Embryonic facial prominence (tissue), 1 donor: ENCODE data around the gene WFDC11.
"Not testable (repeated sequence)": the region's sequence is repeated elsewhere in the genome, so short reads cannot be mapped to it uniquely, and the experiment has no call there.

Source experiments
- DNase-seq: peaks from one replicate; pipeline ENCODE4 v3.0.0-alpha.2; 2016; ENCODE audit errors: extremely low spot score

The WFDC11 gene

GRCh38 chr20:45670139-45670538, at the start of gene WFDC11:
Gene WFDC11 (minus strand): TSS chr20:45670239. CDS start chr20:45650600, 19,639 bp downstream.
- no peak for DNase-seq

GRCh38 chr20:45716141-45716688, 46.2 kb upstream of the WFDC11 start:
- DNase-seq, result not testable (repeated sequence)

GRCh38 chr20:45704969-45705637, 35.1 kb upstream of the WFDC11 start, which contains the start of gene WFDC10B:
Gene WFDC10B (minus strand): TSS chr20:45705019. CDS start chr20:45685992, 19,027 bp downstream.
- no peak for DNase-seq

GRCh38 chr20:45701873-45702272, 31.8 kb upstream of the WFDC11 start, which contains the start of gene WFDC13:
Gene WFDC13 (plus strand): TSS chr20:45702038. CDS start chr20:45702124, 86 bp downstream.
- DNase-seq, result no peak

- no peak for DNase-seq
These were observed 31.1 kb upstream of the WFDC11 start for GRCh38 chr20:45701104-45701503.

GRCh38 chr20:45695496-45695895, 25.5 kb upstream of the WFDC11 start:
- DNase-seq, result no peak

- DNase-seq, result not testable (repeated sequence)
These were observed 23.3 kb upstream of the WFDC11 start for GRCh38 chr20:45693346-45693745.

GRCh38 chr20:45685896-45686295, 15.9 kb upstream of the WFDC11 start:
- DNase-seq, result no peak

- no peak for DNase-seq
These were observed 9.6 kb upstream of the WFDC11 start for GRCh38 chr20:45679650-45680049.

- no peak for DNase-seq
These were observed 2.7 kb upstream of the WFDC11 start for GRCh38 chr20:45672765-45673164.

GRCh38 chr20:45657038-45657437, 13.0 kb downstream of the WFDC11 start:
- not testable (repeated sequence) for DNase-seq

GRCh38 chr20:45651726-45652125, 18.3 kb downstream of the WFDC11 start:
- DNase-seq, result not testable (repeated sequence)

GRCh38 chr20:45649312-45649863, 20.7 kb downstream of the WFDC11 start:
- DNase-seq, result no peak

- DNase-seq, result no peak
These were observed 22.5 kb downstream of the WFDC11 start for GRCh38 chr20:45647441-45648050.

GRCh38 chr20:45646875-45647274, 23.2 kb downstream of the WFDC11 start:
- DNase-seq, result no peak

GRCh38 chr20:45645869-45646268, 24.2 kb downstream of the WFDC11 start:
- DNase-seq, result not testable (repeated sequence)

- not testable (repeated sequence) for DNase-seq
These were observed 29.0 kb downstream of the WFDC11 start for GRCh38 chr20:45641076-45641475.

- no peak for DNase-seq
These were observed 30.4 kb downstream of the WFDC11 start for GRCh38 chr20:45639687-45640086.

GRCh38 chr20:45636513-45636912, 33.5 kb downstream of the WFDC11 start:
- DNase-seq, result no peak

GRCh38 chr20:45631184-45631583, 38.9 kb downstream of the WFDC11 start, which contains the start of gene WFDC9:
Gene WFDC9 (minus strand): TSS chr20:45631284. CDS start chr20:45610181, 21,103 bp downstream.
- no peak for DNase-seq

GRCh38 chr20:45630371-45630770, 39.7 kb downstream of the WFDC11 start:
- no peak for DNase-seq

GRCh38 chr20:45629496-45630100, 40.4 kb downstream of the WFDC11 start, which contains the start of gene WFDC10A:
Gene WFDC10A (plus strand): TSS chr20:45629739. CDS start chr20:45629814, 75 bp downstream.
- no peak for DNase-seq
